ENCODE data around the gene ANKFN1.

ANKFN1 gene, protein sequence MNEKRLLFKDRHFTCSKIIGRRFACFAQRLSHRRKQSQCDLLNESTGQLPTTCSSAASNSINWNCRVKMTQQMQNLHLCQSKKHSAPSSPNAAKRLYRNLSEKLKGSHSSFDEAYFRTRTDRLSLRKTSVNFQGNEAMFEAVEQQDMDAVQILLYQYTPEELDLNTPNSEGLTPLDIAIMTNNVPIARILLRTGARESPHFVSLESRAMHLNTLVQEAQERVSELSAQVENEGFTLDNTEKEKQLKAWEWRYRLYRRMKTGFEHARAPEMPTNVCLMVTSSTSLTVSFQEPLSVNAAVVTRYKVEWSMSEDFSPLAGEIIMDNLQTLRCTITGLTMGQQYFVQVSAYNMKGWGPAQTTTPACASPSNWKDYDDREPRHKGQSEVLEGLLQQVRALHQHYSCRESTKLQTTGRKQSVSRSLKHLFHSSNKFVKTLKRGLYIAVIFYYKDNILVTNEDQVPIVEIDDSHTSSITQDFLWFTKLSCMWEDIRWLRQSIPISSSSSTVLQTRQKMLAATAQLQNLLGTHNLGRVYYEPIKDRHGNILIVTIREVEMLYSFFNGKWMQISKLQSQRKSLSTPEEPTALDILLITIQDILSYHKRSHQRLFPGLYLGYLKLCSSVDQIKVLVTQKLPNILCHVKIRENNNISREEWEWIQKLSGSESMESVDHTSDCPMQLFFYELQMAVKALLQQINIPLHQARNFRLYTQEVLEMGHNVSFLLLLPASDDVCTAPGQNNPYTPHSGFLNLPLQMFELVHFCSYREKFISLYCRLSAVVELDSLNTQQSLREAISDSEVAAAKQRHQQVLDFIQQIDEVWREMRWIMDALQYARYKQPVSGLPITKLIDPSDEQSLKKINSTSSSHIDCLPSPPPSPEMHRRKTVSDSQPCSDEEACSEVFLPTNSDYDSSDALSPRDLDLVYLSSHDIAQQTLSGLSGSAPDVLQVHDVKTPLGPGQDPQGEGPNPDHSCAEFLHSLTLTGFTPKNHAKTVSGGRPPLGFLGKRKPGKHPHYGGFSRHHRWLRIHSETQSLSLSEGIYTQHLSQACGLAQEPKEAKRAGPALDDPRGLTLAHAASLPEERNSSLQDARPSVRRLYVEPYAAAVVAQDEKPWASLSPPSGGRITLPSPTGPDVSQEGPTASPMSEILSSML

DNA sequence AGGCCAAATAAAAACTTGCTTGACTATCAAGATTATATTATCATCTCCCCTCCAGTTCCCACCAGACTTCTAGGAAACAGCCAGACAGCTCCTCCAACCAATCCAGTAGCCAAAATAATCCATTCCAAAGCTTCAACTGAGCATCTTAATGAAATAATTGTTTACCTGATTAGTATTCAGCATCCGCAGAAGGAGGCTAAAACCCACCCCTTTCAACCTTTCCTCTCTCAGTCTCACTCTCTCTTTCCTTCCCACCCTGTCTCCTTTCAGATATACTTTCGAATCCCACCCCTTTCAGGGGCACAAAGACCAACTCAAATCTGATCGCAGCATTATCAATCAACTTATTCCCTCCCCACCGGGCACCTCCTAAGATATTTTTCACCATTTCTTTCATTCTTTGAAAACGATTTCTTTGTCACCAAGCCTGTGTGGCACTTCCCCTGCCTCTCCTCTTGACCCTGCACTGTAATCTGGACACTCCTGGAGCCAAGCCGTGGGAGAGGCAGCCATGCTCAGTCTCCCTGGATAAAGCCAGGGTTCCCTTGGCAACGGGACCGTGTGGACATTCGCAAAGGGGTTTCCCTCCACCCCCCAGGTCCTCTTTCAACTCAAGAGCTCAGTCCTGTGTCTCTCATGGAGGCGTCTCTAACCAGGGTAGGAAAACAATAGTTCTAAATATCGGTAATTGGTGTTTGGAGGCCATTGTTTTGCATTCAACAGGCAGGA, at the start of gene ANKFN1:
Gene ANKFN1, plus strand, starts transcription at position 602 of the 729 bp plus-strand sequence. CDS start 59,193 bp downstream, outside the sequence.
- DNase-seq = no peak

DNA sequence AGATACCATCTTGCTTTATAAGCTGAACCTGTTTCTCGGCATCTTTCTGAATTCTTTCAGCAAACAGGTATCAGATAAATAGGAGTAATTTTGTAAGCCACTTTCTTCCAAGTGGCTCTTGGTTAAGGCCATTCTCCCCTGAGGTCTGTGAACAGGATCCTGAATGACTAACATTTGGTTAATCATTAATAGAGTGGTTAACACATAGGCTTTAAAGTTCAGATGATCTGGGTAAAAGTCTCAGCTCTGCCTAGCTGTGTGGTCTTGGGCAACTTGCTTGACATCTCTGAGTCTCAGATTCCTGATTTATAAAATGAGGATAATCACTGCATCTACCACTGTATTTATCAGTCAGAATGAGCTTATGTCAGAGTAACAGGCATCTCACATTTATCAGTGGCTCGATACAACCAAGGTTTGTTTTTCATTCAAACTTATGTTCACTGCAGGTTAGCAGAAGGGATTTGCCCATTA, 44.4 kb upstream of the ANKFN1 start:
- DNase-seq = no peak

DNA sequence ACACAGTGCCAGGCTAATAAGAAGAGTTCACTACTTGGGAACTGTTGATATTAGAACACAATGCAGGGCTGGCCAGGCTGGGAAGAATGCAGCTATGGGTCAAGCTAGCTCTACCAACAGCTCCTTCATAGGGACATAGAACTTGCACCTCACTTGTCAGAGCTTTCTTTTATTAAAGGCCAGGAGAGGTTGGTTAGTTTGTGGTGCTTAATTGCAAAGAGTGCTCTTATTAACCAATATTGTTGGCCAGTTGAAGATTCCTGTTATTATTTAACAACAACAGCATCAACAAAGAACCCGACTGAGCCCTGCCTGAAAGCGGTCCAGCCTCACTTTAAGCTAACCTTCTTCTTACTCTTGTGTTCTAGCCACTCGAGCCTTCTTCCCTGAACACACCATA, 43.4 kb upstream of the ANKFN1 start:
- DNase-seq = no peak

DNA sequence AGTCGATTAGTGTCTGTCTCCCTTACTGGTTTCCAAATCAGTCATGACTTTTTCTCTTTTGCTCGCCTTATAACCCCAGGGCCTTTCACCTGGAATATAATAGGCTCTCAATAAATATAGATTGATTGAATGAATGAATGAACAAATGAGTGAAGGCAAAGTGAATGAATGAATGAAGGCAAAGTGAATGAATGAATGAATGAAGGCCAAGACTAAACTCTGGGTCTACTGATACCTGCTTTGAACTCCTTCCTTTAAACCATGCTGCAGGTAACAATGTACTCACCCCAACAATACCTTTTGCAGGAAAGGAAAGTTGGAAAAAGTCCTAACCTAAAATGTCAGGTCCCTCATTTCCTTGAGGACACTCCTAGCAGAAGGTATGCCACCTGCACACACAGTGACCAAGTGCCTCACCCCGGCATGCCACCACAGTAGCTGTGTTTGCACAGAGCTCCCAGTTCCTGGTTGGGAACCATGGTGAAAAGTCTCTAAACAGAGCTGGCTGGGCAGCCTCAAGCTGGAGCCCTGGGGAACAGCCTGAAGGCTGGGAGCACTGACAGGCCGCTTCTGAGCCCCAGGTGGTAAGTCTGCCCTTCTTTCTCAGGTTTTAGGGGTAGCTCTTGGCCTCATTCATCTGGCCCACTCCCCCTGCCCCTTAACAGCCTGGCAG, 42.7 kb upstream of the ANKFN1 start:
- DNase-seq = no peak

DNA sequence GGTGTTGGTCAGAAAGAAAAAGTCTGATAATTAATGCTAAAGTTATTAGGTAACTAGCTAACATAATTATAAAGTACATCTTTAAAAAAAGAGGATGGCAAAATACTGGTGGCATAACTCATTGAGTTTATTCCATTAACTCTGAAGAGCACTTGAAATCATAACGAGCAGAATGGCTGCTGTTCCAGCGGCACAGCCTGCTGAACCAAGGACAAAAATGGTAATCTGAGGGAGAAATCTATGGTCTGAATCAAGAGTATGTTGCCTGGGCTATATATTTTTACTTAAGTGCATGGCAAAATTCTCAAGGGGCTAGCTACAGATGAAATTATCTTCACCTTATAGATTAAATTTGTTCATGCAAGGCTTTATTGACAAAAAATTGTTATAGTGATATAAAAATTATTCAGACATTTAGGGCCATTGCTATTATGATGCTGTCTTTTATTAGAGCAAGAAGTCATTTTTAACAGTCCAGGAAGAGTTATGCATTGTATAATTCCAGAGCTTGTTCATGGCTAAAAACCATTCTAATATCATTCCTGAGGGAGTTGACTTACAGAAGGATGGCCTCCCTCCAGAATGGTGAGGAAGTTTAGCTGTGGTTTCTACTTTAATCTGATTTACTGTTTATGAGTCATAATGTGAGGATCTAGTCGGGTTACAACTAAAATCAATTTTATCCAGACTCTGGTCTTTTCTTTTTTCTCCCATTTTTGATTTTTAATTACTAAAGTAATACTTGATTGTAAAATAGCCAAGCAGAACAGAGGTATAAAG, 41.4 kb upstream of the ANKFN1 start:
- no peak for DNase-seq

DNA sequence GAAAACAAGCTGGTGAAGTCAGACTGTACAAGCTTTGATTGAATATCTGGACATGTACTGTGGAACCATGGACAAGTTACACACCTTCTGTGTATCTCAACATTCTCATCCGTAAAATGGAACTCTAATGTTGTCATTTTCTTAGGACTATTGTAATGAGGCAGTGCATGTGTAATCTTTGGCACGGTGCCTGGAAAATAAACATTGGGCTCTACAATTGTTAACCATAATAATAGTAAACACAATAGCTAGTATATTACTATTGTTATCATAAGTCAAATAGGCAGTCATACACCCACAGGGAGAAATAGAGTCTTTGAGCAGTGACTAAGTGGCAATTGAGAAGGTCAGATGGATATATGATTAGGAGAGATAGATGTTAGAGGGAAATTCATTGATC, 39.8 kb upstream of the ANKFN1 start:
- no peak for DNase-seq

DNA sequence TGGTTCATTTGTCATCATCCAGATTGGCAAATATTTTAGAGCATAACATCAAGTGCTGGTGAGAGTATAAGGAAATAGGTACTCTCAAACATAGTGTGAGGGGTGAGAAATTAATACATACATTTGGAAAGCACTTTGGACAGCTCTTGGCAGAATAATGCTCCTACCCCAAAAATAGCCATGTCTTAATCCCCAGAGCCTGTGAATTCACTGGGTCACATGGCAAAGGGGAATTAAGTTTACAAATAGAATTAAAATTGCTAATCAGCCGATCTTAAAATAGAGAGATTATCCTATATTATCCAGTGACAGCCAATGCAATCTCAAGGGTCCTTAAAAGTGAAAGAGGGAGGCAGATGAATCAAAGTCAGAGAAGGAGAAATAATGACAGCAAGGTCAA, 38.8 kb upstream of the ANKFN1 start:
- DNase-seq = no peak

DNA sequence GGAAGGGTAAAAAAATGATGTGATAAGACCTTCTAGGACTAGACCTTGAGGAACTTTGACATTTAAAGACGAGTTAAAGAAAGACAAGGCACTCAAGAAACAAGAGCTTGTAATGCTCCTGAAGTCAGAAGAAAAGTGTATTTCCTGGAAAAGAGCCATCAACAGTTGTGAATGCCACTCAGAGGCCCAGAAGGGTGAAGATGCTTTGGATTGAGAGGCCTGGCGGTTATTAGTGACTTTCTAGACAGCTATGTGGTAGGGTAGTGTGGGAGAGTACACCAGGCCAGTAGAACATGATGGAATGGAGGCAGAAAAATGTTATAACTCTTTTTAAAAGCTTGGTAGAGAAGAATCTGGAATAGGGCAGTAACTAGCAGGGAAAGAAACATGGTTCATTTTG, 34.1 kb upstream of the ANKFN1 start:
- no peak for DNase-seq

DNA sequence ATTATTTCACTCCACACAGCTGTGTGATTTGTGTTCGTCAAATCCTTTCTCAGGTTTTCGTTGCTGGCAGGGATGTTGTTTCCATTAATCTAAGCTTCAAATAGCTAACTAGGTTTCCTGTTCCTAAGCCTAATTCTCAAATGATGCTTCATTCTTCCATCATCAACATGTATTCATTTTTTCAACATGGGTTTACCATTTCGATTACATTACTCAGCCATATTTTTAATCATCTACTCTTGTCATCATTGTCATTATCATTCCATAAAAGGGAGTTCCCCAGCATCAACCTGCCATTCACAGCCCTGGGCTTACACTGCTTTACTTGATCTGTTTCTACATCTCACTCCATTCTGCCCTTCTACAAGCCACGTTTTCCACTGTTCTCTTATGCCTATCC, 33.3 kb upstream of the ANKFN1 start:
- no peak for DNase-seq

DNA sequence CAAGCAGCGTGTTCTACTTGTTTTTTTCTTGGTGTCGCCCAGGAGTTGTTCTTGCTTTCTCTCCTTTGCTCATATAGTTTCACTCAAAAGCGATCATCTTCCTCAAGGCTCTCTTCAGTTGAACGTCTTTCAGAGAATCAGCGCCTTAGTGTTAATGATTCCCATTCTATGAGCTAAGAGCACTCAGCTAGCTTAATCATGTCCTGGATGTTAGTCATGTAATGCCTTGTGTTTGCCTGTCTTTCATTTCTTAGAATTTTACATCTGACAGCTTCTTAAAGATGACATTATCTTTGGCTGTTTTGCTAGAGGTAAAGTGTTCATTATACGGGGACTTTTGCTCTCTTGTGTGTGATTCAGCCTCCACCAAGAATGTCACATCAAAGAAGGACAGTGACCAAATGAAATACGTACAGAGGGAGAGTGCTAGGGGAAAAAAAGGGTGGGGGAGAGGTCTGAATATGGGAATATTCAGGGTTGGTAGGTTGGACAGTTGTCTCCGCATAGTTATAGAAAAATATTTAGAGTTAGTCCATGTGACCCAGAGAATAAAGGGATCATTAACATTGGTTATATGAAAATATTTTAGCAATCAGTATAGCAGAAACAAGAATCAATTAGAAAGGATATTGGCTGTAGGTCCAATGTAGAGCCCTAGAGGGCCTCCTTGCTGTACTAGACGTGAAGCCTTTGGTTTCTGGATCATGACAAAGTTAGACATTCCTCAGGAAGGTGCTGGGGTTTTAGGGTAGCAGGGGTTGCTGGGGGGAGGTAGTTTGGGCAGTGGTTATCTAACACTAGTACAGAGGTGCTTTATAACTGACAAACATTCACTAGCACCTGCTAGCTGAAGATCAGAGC, 31.9 kb upstream of the ANKFN1 start:
- DNase-seq = no peak

DNA sequence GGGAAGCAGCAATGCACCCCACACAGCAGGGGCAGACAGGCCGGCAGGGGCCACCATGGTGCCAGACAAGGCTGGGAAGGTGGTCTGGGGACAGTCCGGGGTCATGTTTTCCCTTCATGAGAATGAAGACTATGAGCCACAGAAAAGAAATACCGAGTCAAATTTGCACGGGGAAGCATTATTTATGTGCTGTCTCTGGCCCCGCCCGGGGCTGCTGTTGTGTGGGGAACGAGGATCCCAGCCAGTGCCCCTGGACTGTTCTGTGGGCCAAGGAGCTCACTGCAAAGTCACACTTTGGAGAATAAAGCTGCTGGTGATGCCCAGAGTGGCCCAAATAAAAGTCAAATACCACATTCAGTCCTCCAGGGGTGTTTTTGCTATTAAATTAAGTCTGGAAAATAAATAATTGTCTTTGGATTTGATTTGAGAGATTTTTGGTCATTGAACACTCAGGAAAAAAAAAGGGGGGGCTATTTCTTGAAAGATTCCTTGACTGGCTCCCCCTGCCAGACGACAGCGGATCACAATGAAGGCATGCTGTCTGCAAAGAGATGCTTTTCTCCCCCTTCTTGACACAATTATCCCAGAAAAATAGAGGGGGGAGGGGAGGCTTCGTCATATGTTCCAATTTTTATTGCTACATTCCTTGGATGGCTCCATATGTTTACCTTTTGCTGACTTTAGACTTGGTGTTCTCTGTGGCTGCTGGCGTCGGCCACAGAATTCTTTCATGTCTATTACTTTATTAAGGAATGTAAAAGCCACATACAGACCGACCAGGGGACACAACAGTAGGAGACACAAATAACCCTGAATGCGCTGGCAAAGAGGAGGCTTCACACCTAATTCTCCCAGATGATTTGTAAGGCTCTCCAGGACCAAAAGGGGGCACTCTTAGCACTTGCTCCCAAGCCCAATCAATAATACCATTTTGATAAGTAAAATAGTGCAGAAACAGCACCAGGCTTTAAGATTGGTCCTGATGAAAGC, 27.1 kb upstream of the ANKFN1 start:
- DNase-seq = no peak

DNA sequence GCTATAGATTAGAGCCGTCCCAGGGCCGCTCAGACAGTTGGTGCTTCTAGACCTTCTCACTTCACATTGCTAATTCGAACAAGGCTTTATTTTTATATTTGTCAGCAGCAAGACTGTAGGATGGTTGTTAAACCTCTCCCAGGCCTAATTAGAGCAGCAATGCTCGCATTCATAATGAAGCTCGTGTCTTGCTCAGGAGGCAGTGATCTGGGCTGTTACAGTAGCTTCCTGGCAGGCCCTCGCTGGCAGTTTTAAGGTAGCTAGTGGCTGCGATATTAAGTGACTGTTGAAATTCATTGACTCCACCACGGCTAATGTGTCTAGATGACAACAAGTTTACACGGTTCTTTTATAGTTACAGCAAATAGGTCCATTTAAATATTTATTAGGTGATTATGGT, 23.2 kb upstream of the ANKFN1 start:
- no peak for DNase-seq

DNA sequence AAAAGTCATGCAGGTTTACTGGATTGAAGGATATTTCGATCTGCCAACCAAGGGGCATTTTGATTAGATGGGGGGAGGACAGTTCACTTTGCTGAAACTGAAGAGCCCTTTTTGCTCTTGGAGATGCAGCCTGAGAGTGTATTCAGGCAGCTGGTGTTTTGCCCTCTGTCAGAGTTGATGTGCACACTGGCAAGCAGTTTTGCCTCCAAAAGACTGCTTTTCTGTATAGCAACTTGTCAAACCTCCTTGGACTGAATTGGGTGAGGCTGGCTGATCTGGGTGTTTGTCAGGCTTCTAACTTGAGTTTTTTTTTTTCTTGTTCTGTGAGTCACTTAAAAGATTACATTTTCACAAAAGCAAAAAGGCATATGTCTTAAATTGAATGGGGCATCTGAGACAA, 22.6 kb upstream of the ANKFN1 start:
- DNase-seq = no peak

DNA sequence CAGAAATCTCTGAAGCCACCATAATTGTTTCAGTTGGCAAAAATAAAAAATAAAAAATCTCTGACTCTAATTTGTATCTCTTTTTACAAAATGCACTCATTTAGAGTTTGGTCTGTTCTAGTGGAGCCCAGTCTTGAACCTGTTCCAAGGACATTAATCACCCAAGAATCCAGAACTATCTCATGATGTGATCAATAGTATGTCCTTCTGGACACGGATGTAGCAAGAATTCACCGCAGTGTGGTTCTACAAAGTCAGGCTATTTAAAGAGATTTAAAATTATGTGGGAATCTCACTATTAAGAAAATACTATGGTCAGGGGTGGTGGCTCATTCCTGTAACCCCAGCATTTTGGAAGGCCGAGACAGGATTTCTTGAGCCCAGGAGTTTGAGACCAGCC, 21.8 kb upstream of the ANKFN1 start:
- no peak for DNase-seq

DNA sequence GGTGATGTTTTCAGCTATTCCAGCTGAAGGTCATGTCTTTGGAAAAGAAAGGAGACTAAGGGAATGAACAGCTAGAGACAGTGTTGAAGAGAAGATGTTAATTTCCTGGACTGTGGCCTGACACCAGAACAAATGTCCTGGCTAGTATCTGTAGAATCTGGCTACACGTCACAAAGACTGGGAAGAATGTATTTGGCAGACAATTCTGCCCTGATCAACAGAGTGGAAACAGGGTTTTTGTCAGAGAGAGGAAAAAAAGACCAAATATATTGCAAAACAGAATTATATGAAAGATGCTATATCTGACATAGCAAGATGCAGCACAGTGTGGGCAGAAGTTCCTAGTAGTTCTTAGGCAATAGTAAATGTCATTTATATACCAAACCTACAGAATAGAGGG, 17.0 kb upstream of the ANKFN1 start:
- DNase-seq = no peak

DNA sequence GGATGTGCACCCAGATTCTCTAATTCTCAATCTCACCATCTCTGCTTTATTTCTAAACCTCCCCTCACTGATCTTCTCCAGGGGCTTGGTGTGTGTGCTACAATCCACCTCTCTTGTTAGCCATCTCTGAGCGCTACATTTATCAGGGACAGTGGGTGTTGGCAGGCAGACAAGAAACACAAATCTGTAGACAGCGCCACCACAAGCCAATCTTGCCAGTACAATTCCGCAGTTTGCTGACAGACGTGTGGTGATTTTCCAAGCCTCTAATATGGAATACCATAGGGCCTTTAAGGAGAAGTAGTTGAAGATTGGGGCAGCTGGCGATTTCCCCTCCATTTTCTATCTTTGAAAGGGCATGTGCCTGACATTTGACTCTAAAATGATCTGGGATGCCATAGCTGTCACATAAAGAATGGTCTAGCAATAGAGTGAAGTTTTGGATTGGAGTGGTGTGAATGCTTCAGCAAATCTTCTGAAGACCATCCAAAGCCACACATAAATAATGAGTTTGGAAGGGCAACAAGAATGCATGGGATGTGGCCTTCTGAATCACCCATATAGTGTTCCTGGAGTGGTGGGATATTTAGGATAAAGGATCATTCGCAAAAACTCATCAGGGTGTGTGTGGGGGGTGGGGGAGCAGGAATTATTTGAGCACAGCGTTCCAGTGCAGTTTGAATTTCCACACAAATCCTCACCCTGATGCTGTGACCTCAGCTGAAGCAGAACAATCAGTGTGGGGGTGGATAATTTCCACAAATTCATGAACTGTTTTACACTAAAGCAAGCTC, 12.0 kb upstream of the ANKFN1 start:
- DNase-seq = no peak

DNA sequence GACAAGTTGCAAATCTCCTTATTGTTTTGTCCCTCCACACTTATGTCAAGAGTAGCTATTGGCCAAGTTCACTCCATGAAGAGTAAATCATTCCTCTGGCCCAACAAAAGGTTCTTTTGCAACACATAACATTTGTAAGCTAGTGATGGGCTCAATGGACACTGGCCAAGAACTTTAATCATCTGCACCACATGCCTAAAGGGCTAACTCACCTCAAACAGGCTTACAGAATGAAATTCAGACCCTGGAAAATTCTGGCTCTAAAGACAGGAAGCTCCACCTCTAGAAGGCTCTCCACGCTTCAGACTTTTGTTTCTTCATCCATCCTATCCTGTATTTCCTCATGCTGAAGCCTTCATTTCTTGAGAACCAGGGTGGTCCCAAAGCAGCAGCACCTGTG, 10.9 kb upstream of the ANKFN1 start:
- no peak for DNase-seq

DNA sequence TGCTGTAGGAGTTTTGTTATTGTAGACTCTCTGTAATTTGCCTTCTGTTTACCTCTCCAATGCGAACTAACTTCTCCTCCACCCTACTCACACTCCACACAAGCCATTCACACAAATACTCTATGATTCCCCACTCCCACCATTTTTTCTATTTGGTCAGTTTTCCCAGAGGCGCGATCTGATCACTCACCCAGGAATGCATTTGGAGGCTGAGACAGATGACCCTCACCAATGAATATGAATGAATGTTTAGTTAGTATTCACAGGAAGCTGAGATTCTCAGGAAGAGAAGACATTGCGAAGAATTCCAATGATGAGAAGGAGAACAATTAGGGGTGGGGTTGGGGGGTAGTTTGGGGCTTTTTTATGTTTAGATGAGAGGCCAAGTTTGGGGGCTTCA, 10.5 kb upstream of the ANKFN1 start:
- DNase-seq = no peak

All from CD4-positive, alpha-beta T cell treated with Interleukin-12 subunit alpha and Interleukin-12 subunit beta, for 1 hour (primary cell).